HL-60/S4 (cell line): ENCODE data around the gene FBXL2.
"Not testable (repeated sequence)": the region's sequence is repeated elsewhere in the genome, so short reads cannot be mapped to it uniquely, and the experiment has no call there.

ENCODE experiments used
- in situ Hi-C: fragments of 300-500 bp; cut with MboI; formaldehyde crosslinking; loops from 2 replicates; pipeline ENCODE4 v1.14.3; 2022; ENCODE audit warnings: low sequenced_read_pairs

FBXL2 gene

DNA sequence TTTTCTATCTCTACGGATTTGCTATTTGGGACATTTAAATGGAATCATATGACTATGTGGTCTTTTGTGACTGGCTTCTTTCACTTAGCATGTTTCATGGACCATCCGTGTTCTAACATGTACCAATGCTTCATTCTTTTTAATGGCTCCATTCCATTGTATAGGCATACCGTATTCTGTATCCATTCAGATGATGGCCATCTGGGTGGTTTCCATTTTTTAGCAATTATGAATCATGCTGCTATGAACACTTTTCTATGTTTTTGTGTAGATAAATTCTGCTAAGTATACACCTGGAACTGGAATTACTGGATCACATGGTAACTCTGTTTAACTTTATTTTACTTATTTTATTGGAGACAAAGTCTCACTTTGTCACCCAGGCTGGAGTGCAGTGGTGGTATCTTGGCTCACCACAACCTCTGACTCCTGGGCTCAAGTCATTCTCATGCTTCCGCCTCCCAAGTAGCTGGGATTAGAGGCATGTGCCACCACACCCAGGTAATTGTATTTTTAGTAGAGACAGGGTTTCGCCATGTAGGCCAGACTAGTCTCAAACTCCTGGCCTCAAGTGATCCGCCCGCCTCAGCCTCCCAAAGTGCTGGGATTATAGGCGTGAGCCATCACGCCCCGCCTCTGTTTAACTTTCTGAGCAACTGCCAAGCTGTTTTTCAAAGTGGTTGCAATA is 149.5 kb downstream of the FBXL2 start:
- in situ Hi-C loops: no loop called here

DNA sequence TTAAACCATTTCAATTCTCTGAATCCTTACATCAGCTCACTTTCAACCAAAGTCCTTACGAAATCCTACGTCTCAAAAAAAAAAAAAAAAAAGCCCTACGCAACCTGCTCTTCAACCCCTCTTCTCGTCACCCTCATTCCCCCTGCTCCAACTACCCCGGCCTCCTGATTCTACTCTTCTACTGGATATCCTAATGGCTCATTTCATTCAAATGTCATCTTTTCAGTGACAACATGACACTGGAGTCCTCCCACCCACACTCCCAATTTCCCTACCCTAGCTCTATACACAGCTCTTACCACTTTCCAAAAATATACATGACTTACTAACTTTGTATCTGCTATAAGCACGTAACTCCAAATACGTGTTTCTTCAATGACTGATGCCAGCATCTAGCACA is 151.5 kb downstream of the FBXL2 start:
- in situ Hi-C loops: no loop called here

DNA sequence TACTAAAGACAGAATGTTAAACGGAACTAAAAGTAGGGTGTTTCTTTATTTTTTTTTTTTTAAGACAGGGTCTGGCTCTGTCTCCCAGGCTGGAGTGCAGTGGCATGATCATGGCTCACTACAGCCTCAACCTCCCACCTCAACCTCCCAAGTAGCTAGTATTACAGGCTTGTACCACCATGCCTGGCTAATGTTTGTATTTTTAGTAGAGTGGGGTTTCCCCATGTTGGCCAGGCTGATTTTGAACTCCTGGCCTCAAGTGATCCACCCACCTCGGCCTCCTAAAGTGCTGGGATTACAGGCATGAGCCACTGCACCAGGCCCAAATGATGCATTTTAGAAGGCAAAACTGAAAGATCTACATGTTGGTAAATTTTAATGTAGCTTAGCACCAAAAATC is 152.1 kb downstream of the FBXL2 start:
- in situ Hi-C loops: not testable (repeated sequence)

DNA sequence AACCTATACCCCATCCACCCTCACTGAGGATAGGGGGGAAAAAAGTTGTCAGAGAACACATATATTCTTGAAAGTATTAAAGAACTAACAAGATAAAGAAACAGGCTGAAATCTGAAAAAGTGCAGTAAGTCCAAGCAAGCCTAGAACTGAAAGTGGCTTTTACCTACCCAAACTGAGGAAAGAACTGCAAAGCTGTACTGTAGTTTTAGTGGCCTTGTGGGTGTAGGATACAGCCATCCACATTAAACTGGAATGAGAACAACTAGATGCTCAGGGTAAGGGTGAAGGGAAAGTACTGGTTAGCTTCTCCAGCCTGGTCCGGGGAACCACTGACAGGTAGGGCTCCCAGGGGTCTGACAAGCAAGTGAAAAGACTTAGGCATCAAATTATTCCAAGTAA is 152.8 kb downstream of the FBXL2 start:
- in situ Hi-C loops: no loop called here

DNA sequence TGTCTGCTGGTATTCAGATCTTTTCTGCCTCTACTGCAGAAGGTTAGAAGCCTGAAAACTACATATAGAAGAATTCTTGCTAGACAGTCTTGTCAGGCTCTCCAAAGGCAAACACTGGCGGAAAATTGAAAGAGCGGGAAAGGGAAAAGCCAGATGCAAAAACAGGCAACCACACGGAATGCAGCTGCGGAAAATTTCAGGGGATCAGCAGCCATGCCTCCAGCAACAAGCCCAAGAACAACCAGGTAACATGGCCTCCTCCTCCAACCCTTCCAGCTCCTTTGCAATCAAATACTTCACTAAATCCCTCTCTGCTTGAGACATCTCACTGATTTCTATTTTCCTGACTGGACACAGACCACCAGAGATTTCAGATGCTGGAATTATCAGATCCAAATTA is 153.3 kb downstream of the FBXL2 start:
- in situ Hi-C loops: no loop called here

DNA sequence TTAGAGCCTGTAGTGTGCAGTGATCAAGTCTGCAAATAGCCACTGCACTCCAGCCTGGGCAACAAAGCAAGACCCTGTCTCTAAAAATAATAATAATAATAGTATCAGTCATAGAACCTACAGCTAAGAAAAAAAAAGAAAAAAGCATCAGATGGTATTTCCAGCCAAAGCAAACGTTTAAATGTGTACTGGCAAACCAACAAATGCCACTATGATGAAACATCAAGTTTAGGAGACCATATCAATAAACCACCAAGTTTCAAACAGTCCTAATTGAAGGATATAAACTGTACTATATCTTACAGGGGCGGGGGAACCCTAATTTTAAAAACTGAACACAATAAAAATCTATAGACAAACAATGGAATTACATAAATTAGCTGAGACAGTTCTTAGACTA is 156.6 kb downstream of the FBXL2 start:
- in situ Hi-C loops: no loop called here
